HG03520 (cell line): ENCODE measurements around the gene PRLR.
"Not testable (repeated sequence)": the region's sequence is repeated elsewhere in the genome, so short reads cannot be mapped to it uniquely, and the experiment has no call there.

Experiments
- ATAC-seq: cut with Tn5 transposase; IDR thresholded peaks from one replicate; pipeline ENCODE4 v1.9.1; 2021; ENCODE audit warnings: mild to moderate bottlenecking, moderate library complexity; ENCODE audit not compliant: unreplicated experiment

PRLR gene

GRCh38 chr5:35230038-35230611 is at the start of gene PRLR:
Gene PRLR (minus strand): TSS chr5:35230487. CDS start chr5:35089620, 140,867 bp downstream.
- no peak for ATAC-seq

GRCh38 chr5:35274839-35275509 is 44.7 kb upstream of the PRLR start:
- no peak for ATAC-seq

DNA sequence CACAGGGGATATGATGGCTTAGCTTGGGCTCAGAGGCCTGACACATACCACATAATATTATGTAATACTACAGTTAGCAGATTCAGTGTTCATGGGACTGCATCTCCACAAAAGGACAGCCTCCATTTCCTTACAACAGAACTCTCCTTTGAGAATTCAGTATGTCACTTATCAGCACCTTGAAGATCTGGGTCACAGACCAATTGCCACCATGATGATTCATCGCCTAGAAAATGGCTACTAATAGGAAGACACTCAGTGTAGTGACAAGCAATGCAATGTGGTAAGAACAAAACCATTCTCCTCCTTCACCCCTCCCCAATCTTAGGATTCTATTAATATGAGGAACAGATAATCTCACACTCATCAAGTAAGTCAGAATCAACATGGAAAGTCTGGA is 38.7 kb upstream of the PRLR start:
- ATAC-seq: no peak

- ATAC-seq: no peak
Observed at GRCh38 chr5:35266276-35266675, 36.0 kb upstream of the PRLR start.

- no peak for ATAC-seq
Observed at GRCh38 chr5:35264509-35264908, 34.2 kb upstream of the PRLR start.

DNA sequence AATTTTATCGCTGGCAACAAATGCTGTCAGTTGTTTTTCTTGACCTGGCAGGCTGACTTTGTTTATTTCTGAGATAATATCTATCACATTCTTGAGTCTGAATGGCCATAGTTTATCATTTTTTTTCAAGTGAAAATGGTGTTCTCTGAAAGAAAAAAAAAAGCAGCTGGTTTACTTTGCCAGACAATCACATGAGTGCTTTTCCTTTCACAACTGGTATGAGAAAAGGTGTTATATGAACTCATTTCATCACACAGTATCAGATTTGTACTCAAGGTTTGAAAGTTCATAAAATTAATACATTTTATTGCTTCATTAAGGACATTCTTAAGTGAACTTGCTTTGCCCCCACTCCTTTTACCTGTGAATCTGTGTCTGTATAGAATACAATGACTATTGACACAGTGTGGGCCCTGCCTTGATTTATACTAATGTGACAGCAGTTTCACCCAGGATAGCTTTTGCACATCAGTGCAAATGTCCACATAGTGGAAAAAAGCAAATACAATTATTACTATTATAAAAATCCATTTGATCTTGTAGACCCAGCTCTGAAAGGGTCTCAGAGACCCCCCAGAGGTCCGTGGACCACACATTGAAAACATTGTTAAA is 33.1 kb upstream of the PRLR start:
- ATAC-seq: no peak

- no peak for ATAC-seq
Observed at GRCh38 chr5:35253582-35253981, 23.3 kb upstream of the PRLR start.

DNA sequence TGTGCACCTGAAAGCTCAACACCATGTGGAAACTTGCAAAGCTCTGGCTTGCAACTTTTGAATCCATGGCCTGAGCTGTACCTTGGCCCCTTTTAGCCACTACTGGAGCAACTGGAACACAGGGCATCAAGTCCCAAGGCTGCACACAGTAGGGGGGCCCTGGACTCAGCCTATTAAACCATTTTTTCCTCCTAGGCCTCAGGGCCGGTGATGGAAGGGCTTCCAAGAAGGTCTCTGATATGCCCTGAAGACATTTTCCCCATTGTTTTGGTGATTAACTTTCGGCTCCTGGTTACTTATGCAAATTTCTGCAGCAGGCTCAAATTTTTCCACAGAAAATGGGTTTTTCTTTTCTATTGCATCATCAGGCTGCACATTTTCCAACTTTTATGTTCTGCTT is 22.7 kb upstream of the PRLR start:
- no peak for ATAC-seq

DNA sequence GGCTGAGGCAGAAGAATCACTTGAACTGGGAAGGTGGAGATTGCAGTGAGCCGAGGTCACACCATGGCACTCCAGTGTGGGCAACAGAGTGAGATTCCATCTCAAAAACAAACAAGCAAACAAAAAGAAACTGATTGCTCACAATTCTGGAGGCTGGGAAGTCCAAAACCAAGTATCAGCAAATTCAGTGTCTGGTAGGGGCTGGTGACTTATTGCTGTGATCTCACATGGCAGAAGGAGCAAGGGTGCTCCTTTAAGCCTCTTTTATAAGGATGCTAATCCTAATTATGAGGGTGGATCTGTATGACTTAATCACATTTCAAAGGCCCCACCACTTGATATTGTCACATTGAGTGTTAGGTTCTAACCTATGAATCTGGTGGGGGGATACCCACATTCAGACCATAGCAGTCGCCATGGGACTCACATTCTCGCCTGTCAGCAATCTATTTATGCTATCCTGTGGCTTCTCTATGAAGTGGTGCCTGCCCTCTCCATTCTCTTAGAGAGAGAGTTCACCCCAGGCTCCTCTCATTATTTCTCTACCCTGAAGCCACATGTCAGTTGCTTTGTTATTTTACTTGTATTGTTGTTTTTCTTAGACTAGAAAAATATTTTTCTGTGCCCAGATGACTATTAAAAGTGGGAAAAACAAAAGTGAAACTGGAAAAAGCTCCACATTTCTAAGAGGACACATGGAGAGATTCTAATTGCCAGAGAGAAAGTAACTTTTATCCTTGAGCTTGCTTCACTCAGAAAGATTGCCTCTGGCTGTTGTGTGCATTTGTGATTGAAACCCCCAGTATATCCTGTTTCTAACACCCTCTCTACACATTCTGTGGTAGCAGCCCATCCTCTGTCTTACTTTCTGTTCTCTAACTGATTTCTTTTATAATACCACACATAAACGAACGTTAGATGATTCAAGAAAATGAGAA is 18.8 kb upstream of the PRLR start:
- no peak for ATAC-seq

GRCh38 chr5:35247648-35248034 is 17.4 kb upstream of the PRLR start:
- ATAC-seq: no peak

DNA sequence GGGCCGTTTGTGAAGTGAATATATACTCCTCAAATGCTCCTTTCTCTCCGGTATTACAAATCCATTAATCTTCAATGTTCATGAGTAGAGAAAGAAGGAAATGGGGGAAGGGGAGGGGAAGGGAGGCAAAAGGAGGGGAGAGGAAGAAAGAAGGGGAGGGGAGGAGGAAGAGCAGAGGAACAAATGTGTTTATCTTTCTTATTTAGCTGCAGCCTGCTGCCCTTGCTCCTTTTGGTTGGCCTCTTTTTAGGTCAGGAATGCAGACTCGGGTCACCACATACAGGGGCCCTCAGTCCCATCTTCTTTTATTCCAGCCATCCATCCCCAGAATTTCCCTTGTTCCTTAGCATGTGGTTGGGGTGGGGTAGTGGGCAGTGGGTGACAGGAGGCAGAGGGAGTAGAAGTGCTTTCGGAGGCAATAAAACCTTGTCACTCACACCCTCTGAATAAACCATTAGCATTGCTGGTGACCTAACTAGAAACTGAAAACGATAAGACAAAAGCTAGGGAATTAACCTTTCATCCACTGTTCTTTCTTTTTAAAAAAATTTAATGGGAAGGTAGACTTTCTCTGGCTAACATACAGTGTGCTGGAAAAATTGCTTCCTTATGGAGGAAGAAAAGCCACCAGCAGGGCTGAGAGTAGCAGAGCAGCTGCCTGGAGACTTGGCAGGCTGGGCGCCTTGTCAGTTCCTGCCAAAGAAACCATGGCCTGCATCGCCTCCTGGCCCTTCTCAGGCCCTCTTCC is 16.8 kb upstream of the PRLR start:
- no peak for ATAC-seq

DNA sequence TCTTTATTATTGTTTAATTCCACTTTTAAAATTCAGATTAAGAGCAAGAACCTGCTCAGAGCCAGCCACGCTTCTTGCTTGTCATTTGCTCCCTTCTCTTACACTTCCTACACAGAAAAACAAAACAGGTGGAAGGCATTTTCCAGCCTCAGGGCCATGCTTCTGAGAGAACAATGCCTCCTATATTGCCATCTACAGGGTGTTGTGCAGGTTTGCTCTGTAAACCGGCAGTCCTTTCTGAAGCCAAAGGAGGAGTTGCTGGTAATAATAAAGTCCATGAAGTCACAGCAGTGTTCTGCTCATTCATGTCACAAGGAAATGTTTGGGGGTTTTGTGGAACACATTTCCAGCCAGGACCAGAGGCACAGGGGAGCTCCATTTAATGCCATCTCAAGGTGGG is 16.1 kb upstream of the PRLR start:
- ATAC-seq: no peak

GRCh38 chr5:35245371-35245770 is 15.1 kb upstream of the PRLR start:
- ATAC-seq: not testable (repeated sequence)

GRCh38 chr5:35244171-35244570 is 13.9 kb upstream of the PRLR start:
- ATAC-seq: no peak

- ATAC-seq: no peak
Observed at GRCh38 chr5:35242702-35243258, 12.5 kb upstream of the PRLR start.

GRCh38 chr5:35240892-35241291 is 10.6 kb upstream of the PRLR start:
- no peak for ATAC-seq

- ATAC-seq: no peak
Observed at GRCh38 chr5:35239911-35240610, 9.8 kb upstream of the PRLR start.

- ATAC-seq: no peak
Observed at GRCh38 chr5:35239476-35239875, 9.2 kb upstream of the PRLR start.

- ATAC-seq: no peak
Observed at GRCh38 chr5:35237580-35238376, 7.5 kb upstream of the PRLR start.
